CD4-positive, alpha-beta T cell treated with Interferon alpha-2 for 1 hour (primary cell): ENCODE measurements around the gene WNK4.
"Not testable (repeated sequence)": the region's sequence is repeated elsewhere in the genome, so short reads cannot be mapped to it uniquely, and the experiment has no call there.

Experiments used
- DNase-seq, 2 donors: peaks; one replicate each; pipeline ENCODE4 v3.0.0-alpha.2; 2020 to 2022

Gene WNK4

GRCh38 chr17:42779936-42780850 is at the start of gene WNK4:
WNK4 (plus strand) TSS chr17:42780610; CDS start chr17:42780699, 89 bp downstream.
- DNase-seq: no peak

- no peak for DNase-seq
Measured at GRCh38 chr17:42740699-42741098, 39.7 kb upstream of the WNK4 start.

GRCh38 chr17:42742916-42743315 is 37.5 kb upstream of the WNK4 start:
- not testable (repeated sequence) for DNase-seq

GRCh38 chr17:42743595-42744282 is 36.7 kb upstream of the WNK4 start:
- no peak for DNase-seq

GRCh38 chr17:42744283-42744805 is 36.1 kb upstream of the WNK4 start:
- peak; percentile 57 to 73 for DNase-seq

- DNase-seq: peak; percentile 92 to 95
Measured at GRCh38 chr17:42744806-42745617, 35.4 kb upstream of the WNK4 start, which contains the start of gene EZH1. EZH1 (minus strand) TSS chr17:42745040; CDS start chr17:42728941, 16,099 bp downstream.

GRCh38 chr17:42748202-42748907 is 32.1 kb upstream of the WNK4 start:
- DNase-seq: no peak

- DNase-seq: no peak
Measured at GRCh38 chr17:42748908-42749798, 31.3 kb upstream of the WNK4 start.

GRCh38 chr17:42750739-42751344 is 29.6 kb upstream of the WNK4 start:
- no peak for DNase-seq

GRCh38 chr17:42751628-42752027 is 28.8 kb upstream of the WNK4 start:
- no peak for DNase-seq

GRCh38 chr17:42754782-42755181 is 25.6 kb upstream of the WNK4 start:
- DNase-seq: no peak

GRCh38 chr17:42759982-42760651 is 20.3 kb upstream of the WNK4 start:
- DNase-seq: peak in 1 of 2 donors; percentile 36

- no peak for DNase-seq
Measured at GRCh38 chr17:42760652-42761581, 19.5 kb upstream of the WNK4 start, which contains the start of gene RAMP2. RAMP2 (plus strand) TSS chr17:42761227; CDS start chr17:42761262, 35 bp downstream.

- no peak for DNase-seq
Measured at GRCh38 chr17:42761638-42762037, 18.8 kb upstream of the WNK4 start.

GRCh38 chr17:42766124-42766523 is 14.3 kb upstream of the WNK4 start:
- no peak for DNase-seq

- no peak for DNase-seq
Measured at GRCh38 chr17:42767512-42767911, 12.9 kb upstream of the WNK4 start.

GRCh38 chr17:42768006-42768405 is 12.4 kb upstream of the WNK4 start:
- DNase-seq: not testable (repeated sequence)

GRCh38 chr17:42769964-42770363 is 10.4 kb upstream of the WNK4 start:
- DNase-seq: not testable (repeated sequence)

- no peak for DNase-seq
Measured at GRCh38 chr17:42772945-42773289, 7.5 kb upstream of the WNK4 start.
